Raji (cell line): ENCODE results near the gene PEG3.

Source experiments
- POLR2A ChIP-seq: IDR thresholded peaks from 2 replicates; pipeline ENCODE4 v1.6.1; 2011; ENCODE audit warnings: low read depth, low read length, control low read depth; ENCODE audit not compliant: insufficient read depth

The PEG3 gene

GRCh38 chr19:56840451-56841192 is at the start of gene PEG3, which contains the start of gene ZIM2:
PEG3 (minus strand) TSS chr19:56840726; CDS start chr19:56824655, 16,071 bp downstream.
ZIM2 (minus strand) TSS chr19:56840726; CDS start chr19:56824277, 16,449 bp downstream.
- no peak for TF ChIP-seq POLR2A

GRCh38 chr19:56885173-56885985 is 44.9 kb upstream of the PEG3 start:
- TF ChIP-seq POLR2A, result no peak

DNA sequence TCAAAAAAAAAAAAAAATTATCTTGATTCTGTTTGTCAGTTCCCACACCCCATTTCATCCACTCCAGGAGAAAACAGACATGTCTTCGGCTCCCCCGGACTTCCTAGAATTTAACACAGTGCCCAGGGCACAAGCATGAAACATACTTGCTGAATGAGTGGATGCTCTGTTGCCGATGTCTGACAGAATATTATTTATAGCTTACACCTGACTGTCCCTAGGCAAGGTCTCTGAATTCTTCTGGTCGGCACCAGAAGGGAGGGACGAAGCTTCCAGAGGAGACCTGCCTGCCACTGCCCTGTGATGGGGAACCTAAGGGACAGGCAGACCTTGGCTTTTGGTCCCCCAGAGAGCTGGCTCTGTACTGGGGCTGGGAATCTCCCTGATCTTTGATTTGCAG is 43.9 kb upstream of the PEG3 start:
- TF ChIP-seq POLR2A, result no peak

DNA sequence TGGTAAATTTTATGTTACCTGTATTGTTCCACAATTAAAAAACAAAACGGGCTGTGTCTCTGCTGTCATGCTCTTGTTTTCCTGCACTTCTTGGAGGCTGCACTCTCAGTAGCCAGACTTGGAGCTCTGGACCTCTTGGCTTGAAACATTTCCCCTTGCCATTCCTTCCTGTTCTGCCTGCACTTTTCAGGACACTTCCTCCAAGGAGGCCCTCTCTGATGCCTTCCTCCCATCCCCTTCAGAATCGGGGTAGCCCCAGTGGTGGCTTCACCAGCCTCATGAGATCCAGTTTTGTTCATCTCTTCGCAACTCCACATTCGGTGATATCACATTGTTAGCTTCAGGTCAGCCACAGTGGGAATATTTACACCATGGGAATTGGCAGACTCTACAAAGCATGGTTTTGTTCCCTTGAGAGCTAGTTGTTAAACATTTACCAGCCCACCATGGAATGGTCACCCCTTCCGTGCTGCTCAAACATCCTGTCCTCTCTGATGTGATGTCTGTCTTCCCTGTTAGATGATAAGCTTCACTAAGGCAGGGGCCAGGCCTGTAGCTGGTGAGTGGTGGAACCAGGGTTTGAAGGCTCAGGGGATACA is 40.2 kb upstream of the PEG3 start:
- TF ChIP-seq POLR2A, result no peak

GRCh38 chr19:56877069-56877715 is 36.7 kb upstream of the PEG3 start:
- no peak for TF ChIP-seq POLR2A

DNA sequence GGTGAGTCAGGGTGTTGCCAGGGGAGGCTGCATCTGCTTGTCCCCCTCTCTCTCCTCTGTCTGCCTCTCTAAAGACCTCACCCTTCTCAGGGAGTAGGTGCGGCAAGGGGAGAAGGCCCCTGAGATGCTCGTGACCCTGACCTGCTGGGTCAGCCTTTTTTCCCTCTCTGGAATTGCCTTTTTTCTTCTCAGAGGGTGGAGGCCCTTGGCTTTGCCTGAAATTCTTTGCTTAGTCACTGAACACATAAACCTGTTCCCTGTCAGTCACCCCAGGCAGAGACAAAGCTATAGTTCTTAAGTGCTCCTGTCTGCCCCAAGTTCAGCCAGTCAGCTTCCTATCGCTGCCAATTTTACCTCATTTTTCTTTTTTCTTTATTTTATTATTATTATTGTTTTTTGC is 35.2 kb upstream of the PEG3 start:
- no peak for TF ChIP-seq POLR2A

- no peak for TF ChIP-seq POLR2A
Measured at GRCh38 chr19:56874530-56874929, 34.0 kb upstream of the PEG3 start.

- no peak for TF ChIP-seq POLR2A
Measured at GRCh38 chr19:56873493-56873892, 33.0 kb upstream of the PEG3 start.

DNA sequence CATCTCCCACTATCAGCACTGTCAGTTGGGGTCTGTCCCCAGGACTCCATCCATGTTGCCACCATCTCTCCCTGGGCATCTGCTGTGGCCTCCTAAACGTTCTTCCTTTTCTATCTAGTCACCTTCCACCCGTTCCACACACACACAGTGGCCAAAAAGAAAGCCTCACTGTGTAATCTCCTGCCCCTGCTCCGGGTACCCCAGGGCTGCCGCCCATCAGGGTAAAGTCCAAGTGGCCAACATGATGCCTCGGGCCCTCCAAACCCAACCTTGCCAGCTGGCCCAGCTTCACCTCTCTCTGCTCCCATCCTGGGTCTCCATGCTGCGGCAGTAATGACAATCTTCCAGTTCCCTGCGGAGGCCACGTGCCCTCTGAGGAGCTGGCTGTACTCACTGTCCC is 29.4 kb upstream of the PEG3 start:
- TF ChIP-seq POLR2A, result no peak

GRCh38 chr19:56868446-56868845 is 27.9 kb upstream of the PEG3 start:
- no peak for TF ChIP-seq POLR2A

- TF ChIP-seq POLR2A, result no peak
Measured at GRCh38 chr19:56866538-56866937, 26.0 kb upstream of the PEG3 start.

- no peak for TF ChIP-seq POLR2A
Measured at GRCh38 chr19:56864443-56865125, 24.1 kb upstream of the PEG3 start.

DNA sequence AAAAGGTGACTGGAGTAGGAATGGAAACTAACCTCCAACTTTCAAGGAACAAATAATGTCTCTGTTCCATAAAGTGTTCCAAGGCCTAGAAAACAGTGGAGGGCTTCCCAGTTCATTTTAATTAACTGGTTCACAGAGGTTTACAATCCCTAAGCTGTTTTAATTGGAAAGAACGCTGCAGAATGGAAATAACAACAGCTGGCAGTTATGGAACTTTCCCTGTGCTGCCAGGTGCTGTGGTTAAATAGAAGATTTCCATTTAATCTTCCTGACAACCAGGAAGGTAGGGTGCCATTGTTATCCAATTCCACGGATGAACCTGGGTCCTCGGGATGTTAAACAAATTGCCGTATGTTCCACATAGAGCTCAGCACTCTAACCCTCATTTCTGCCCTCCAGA is 22.2 kb upstream of the PEG3 start:
- no peak for TF ChIP-seq POLR2A

GRCh38 chr19:56858026-56858425 is 17.5 kb upstream of the PEG3 start:
- TF ChIP-seq POLR2A, result no peak

DNA sequence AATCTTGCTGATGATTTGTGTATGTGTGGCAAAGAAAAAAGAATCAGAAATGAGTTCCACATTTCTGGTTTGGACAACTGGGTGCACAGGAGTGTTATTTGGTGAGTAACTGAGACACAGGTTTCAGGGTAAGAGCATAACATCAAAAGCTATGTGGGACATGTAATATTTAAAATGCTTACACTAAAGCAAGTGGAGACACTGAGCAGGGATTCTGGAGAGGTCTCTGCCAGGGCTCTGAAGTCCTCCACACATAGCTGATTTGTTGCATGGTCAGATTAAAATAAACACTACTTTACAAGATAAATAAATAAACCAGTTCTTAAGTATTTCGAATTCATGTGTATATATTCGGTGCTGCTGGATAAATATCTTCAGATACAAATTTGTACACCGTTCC is 16.3 kb upstream of the PEG3 start:
- TF ChIP-seq POLR2A, result no peak

DNA sequence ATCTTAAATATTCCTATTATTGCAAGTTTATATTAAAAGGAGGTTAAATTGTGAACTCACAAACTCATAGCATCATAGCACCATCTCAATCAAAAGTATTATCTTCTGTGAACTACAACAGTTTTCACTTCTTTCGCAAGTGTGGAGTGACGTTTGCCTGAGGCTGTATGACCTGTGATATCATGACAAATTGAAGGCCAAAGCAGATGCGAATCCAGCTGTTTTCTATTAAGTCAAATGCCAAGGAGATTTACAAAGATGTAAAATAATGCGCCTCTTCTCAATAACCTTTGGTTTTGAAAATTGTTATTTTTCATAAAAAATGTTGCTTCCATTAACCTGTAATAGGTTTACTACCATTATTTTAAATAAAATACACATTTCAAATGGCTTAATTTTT is 7.6 kb upstream of the PEG3 start:
- no peak for TF ChIP-seq POLR2A
